Bone marrow (tissue), 2 donors: ENCODE results near the gene NID2.

Experiments
- DNase-seq, 2 donors: peaks; one replicate each; lab custom pipeline; 2025; lab: John Stamatoyannopoulos, UW

Gene NID2

DNA sequence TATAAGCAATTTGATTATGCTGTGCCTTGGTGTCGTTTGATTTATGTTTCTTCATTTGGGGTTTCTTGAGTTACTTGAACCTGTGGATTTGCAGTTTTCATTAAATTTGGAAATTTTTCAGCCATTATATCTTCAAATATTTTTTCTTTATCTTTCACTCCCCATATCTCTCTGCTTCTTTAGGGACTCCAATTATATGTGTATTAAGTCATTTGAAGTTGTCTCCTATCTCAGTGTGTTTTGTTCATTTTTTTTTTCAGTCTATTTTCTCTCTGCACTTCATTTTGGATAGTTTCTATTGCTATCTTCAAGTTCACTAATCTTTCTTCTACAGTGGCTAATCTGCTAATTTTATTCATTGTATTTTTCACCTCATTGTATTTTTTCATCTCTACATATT, 108.9 kb downstream of the NID2 start:
- DNase-seq, result no peak

DNA sequence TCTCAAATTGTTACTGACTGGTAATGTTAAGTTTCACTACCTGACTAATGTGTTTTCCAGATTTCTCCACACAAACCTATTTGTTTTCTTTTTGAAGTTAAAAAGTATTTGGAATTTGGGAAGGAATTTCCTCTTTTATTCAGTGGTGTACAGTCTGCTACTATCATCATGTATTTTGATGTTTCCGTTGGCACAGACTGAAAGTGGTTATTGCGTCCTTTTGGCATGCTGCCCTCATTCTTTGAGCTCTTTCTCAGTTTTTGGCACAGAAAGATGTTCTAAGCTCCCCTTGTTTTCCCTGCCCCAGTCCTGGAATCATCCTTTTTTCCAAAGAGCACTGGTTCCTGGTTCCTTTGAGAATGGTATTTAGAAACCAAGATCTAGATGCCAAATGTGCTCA, 110.9 kb downstream of the NID2 start:
- no peak for DNase-seq
